Stimulated activated CD8-positive, alpha-beta memory T cell treated with anti-CD3 and anti-CD28 coated beads, Interleukin-4, amount 100 ng/mL, for 4 hours (primary cell): ENCODE results near the gene DEAF1.
"Not testable (repeated sequence)": the region's sequence is repeated elsewhere in the genome, so short reads cannot be mapped to it uniquely, and the experiment has no call there.

Experiments used
- DNase-seq, 2 donors: peaks; one replicate each; pipeline ENCODE4 v3.0.0-alpha.2; 2020; ENCODE audit warnings: low read depth in 2 of 2, low spot score in 1 of 2

DEAF1 gene

GRCh38 chr11:701741-702461 is 6.9 kb upstream of the DEAF1 start:
- DNase-seq = no peak

DNA sequence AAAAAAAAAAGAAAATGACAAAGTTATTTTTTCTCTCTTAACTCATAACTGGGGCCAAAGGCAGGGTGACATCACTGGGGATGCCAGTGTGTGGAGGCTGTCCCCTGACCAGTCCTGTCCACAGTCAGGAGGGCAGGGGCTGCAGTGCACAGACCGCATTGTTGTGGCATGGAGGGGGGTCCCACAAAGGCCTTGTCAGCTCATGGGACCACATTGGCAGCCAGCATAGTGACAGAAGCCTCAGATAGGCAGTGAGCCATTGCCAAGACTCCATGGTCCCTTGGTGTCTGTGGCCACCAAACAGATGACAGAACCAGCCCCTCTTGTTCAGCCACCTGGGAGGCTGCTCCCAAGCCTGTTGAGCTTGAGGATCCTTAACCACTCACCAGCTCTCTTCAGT is 4.7 kb upstream of the DEAF1 start:
- no peak for DNase-seq

DNA sequence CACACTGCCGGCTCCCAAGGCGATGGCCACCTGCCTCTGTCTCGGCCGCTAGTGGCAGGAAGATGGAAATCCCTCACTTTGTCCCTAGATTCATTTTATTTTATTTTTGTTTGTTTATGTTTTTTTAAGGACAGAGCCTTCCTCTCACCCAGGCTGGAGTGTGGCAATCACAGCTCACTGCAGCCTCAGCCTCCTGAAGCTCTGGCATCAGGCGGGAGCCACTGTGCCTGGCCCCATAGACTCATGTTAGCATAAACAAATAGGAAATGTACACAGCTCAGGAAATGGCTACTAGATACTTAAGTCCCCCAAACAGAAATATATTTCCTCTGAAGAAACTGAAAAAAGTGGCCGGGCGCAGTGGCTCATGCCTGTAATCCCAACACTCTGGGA is 4.1 kb upstream of the DEAF1 start:
- no peak for DNase-seq

GRCh38 chr11:698493-699115 is 3.6 kb upstream of the DEAF1 start:
- DNase-seq = no peak

GRCh38 chr11:697811-698311 is 2.8 kb upstream of the DEAF1 start:
- no peak for DNase-seq

DNA sequence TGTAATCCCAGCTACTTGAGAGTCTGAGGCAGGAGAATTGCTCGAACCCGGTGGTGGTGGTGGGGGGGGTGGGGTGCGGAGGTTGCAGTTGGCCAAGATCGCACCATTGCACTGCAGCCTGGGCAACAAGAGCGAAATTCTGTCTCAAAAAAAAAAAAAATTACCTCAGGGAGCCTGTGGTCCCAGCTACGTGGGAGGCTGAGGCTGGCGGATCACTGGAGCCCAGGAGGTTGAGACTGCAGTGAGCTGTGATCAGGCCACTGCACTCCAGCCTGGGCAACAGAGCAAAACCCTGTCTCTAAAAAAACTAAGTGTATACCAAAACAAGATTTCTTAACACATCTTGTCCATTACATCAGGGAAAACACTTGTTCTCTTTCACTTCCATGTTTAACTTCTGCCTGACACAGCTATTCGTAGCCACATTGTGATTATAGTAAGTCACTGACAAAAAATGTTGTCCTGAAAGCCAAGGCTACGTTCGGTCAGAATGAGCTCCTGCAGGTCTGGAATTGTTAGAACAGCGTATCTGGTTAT is 2.0 kb upstream of the DEAF1 start:
- DNase-seq = no peak

DNA sequence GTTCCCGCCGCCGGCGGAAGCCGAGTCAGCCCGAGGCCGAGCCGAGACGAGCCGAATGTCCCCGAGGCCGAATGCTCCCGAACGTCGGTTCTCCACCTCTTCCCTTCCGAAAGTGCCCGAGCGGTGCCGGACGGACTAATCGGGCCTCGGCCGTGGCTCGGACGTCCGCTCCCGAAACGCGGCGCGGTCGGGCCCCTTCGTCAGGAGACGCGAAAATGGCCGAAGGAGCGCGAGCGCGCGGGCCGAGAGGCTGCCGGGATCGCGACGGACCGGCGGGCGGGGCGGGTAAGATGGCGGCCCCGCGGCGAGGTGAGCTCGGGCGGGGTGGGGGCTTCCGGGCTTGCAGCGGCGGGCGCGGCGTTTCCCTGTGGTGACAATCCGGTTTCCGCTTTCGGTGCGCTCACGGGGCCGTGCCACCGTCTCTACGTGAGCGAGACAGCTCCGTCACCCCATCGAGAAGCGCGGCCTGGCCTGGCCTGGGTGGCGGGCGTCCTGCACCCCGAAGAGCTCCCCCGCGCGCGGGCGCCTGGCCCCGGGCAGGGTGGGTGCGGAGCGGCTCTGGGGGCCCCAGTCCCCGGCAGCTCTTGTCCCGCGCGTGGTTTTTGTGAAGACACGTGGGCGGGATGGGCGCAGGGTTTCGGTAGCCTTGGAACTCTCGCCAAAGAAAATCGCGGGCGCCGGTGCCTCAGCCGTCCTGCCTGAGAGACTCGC is 671 bp upstream of the DEAF1 start, which contains the start of gene TMEM80:
TSS of gene TMEM80 (plus strand) at position 279 of the 711 bp plus-strand sequence. CDS start at position 291, 12 bp downstream.
- peak; percentile 67 to 88 for DNase-seq

DNA sequence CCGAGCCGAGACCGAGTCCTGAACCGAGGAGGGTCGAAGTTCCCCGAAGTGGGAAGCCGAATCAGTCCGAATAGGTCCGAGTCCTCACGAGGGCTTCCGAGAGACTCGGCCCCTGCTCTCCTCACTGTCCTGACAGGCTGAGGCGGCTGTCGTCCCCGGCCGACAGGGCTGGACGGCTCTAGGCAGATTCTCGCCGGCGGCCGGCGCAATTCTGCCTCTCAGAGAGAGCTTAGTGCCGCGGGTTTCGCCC is 191 bp upstream of the DEAF1 start:
- no peak for DNase-seq

DNA sequence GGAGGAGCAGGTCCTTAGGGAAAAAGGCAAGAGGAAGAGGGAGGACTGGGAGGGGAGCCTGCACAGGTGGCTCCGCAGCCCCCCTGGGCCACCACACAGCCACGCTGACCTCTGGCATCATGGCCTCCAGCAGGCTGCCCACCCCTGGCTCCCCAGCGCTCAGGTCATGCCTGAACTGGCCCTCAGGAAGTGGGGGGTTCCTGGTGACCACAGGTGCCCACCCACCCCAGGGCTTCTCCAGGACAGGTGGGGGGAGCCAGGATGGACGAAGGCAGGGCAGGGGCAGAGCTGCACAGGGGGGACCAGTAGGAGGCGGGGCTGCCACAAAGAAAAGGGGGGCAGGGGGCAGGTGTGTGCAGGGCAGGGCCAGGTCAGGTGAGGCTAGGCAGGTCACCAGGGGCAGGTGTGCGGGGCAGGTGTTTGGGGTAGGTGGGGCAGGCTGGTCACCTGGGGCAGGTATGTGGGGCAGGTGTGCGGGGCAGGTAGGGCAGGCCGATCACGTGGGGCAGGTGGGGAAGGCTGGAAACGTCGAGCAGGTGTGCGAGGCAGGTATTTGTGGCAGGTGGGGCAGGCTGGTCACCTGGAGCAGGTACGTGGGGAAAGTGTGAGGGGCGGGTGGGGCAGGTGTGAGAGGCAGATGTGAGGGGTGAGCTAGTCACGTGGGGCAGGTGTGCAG is 997 bp downstream of the DEAF1 start:
- no peak for DNase-seq

DNA sequence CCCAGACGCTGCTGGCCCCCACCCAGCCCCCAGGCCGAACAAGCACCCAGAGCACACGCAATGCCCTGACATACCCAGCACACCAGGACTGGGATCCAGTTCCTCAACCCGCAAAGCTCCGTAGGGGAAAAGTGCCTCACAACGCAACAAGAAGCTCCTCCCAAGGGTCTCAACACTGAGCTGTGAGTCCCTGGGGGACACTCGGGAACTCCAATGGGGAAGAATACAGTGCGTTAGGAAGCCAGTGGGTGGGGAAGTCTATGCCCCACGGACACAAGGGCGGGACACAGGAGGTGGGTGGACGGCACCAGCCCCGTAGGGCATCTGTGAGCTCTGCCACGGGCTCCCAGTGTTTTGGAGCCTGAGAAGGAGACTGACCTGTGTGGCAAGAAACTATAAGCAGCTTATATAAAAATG is 1.6 kb downstream of the DEAF1 start:
- DNase-seq = no peak

GRCh38 chr11:692824-693414 is 2.1 kb downstream of the DEAF1 start:
- DNase-seq = no peak

GRCh38 chr11:691710-692590 is 3.1 kb downstream of the DEAF1 start:
- DNase-seq = no peak

- DNase-seq = no peak
Observed at GRCh38 chr11:690738-691633, 4.0 kb downstream of the DEAF1 start.

- DNase-seq = not testable (repeated sequence)
Observed at GRCh38 chr11:690244-690643, 4.8 kb downstream of the DEAF1 start.

GRCh38 chr11:689625-690024 is 5.4 kb downstream of the DEAF1 start:
- no peak for DNase-seq

- DNase-seq = no peak
Observed at GRCh38 chr11:688681-689080, 6.3 kb downstream of the DEAF1 start.

- DNase-seq = no peak
Observed at GRCh38 chr11:687751-688150, 7.3 kb downstream of the DEAF1 start.

- no peak for DNase-seq
Observed at GRCh38 chr11:686451-687243, 8.4 kb downstream of the DEAF1 start.
